H9 (cell line): ENCODE results near the gene DGKB. TPM values are rescaled to one million over a fixed set of nuclear protein-coding genes. Genes with fewer than 3 reads are reported as not detected.

Experiments used
- DNase-seq: peaks from one replicate; pipeline ENCODE4 v3.0.0-alpha.2; 2017
- H2AFZ ChIP-seq: one replicate; pipeline ENCODE4 v1.6.1; 2013; ENCODE audit warnings: mild to moderate bottlenecking, low read length, control low read depth, moderate library complexity
- H2AK5ac ChIP-seq: 2 replicates; pipeline ENCODE4 v1.6.1; 2013; ENCODE audit warnings: low read length, control low read depth, mixed read lengths; ENCODE audit not compliant: insufficient read length
- H2BK120ac ChIP-seq: one replicate; pipeline ENCODE4 v1.6.1; 2013; ENCODE audit warnings: low read depth, mild to moderate bottlenecking, low read length, control low read depth, inconsistent platforms; ENCODE audit not compliant: poor library complexity, severe bottlenecking
- H2BK12ac ChIP-seq: 2 replicates; pipeline ENCODE4 v1.6.1; 2013; ENCODE audit warnings: low read length, control low read depth, mixed read lengths, low read depth; ENCODE audit not compliant: insufficient read length
- H2BK15ac ChIP-seq: 2 replicates; pipeline ENCODE4 v1.6.1; 2013; ENCODE audit warnings: low read depth, low read length, control low read depth
- H2BK20ac ChIP-seq: one replicate; pipeline ENCODE4 v1.6.1; 2013; ENCODE audit warnings: low read depth, mild to moderate bottlenecking, low read length, control low read depth, inconsistent platforms; ENCODE audit not compliant: poor library complexity, severe bottlenecking
- H2BK5ac ChIP-seq: 2 replicates; pipeline ENCODE4 v1.6.1; 2013; ENCODE audit warnings: low read length, control low read depth, mixed read lengths; ENCODE audit not compliant: insufficient read length
- H3K14ac ChIP-seq: 2 replicates; pipeline ENCODE4 v1.6.1; 2013; ENCODE audit warnings: low read length, control low read depth; ENCODE audit not compliant: insufficient read depth
- H3K18ac ChIP-seq: 2 replicates; pipeline ENCODE4 v1.6.1; 2013; ENCODE audit warnings: low read depth, mild to moderate bottlenecking, mixed read lengths, low read length, control low read depth; ENCODE audit not compliant: insufficient read length
- H3K23ac ChIP-seq: 2 replicates; pipeline ENCODE4 v1.6.1; 2013; ENCODE audit warnings: low read length, control low read depth, mixed read lengths, low read depth; ENCODE audit not compliant: insufficient read length
- H3K23me2 ChIP-seq: 2 replicates; pipeline ENCODE4 v1.6.1; 2013; ENCODE audit warnings: low read depth, mild to moderate bottlenecking, mixed read lengths, low read length, control low read depth; ENCODE audit not compliant: insufficient read length, poor library complexity, severe bottlenecking
- H3K27ac ChIP-seq: 2 replicates; pipeline ENCODE4 v1.5.1; 2013; ENCODE audit warnings: low read length, control low read depth, mixed read lengths, low read depth; ENCODE audit not compliant: insufficient read length
- H3K27me3 ChIP-seq: 2 replicates; pipeline ENCODE4 v1.6.1; 2013; ENCODE audit warnings: low read length, control low read depth, inconsistent platforms; ENCODE audit not compliant: insufficient read depth
- H3K4ac ChIP-seq: 2 replicates; pipeline ENCODE4 v1.6.1; 2013; ENCODE audit warnings: low read depth, mild to moderate bottlenecking, control low read depth, inconsistent platforms, low read length, moderate library complexity
- H3K4me1 ChIP-seq: 2 replicates; pipeline ENCODE4 v1.6.1; 2013; ENCODE audit warnings: low read length, control low read depth, inconsistent platforms; ENCODE audit not compliant: insufficient read depth
- H3K4me2 ChIP-seq: 2 replicates; pipeline ENCODE4 v1.6.1; 2013; ENCODE audit warnings: low read length, control low read depth, mixed read lengths; ENCODE audit not compliant: insufficient read length, insufficient read depth
- H3K56ac ChIP-seq: 2 replicates; pipeline ENCODE4 v1.6.1; 2013; ENCODE audit warnings: low read depth, mild to moderate bottlenecking, mixed read lengths, low read length, control low read depth; ENCODE audit not compliant: insufficient read length
- H3K79me1 ChIP-seq: 2 replicates; pipeline ENCODE4 v1.6.1; 2013; ENCODE audit warnings: low read depth, mild to moderate bottlenecking, moderate library complexity, low read length, control low read depth, inconsistent platforms; ENCODE audit not compliant: insufficient read depth, poor library complexity, severe bottlenecking
- H3K79me2 ChIP-seq: 2 replicates; pipeline ENCODE4 v1.6.1; 2013; ENCODE audit warnings: low read length, control low read depth, inconsistent platforms; ENCODE audit not compliant: insufficient read depth
- H3K9ac ChIP-seq: 2 replicates; pipeline ENCODE4 v1.6.1; 2013; ENCODE audit warnings: low read length, control low read depth, mixed read lengths; ENCODE audit not compliant: insufficient read length; ENCODE audit errors: extremely low read depth
- H3K9me3 ChIP-seq: one replicate; pipeline ENCODE4 v1.6.1; 2013; ENCODE audit warnings: low read depth, low read length, inconsistent platforms; ENCODE audit not compliant: control insufficient read depth
- H3T11ph ChIP-seq: one replicate; pipeline ENCODE4 v1.6.1; 2013; ENCODE audit warnings: mild to moderate bottlenecking, low read length, control low read depth, inconsistent platforms
- H4K20me1 ChIP-seq: one replicate; pipeline ENCODE4 v1.6.1; 2013; ENCODE audit not compliant: control insufficient read depth, insufficient read length, insufficient read depth
- H4K5ac ChIP-seq: 2 replicates; pipeline ENCODE4 v1.6.1; 2013; ENCODE audit warnings: low read depth, mild to moderate bottlenecking, mixed read lengths, low read length, control low read depth; ENCODE audit not compliant: insufficient read length
- H4K8ac ChIP-seq: replicated peaks from 2 replicates; pipeline ENCODE4 v1.6.1; 2013; ENCODE audit warnings: low read length, control low read depth, mixed read lengths, low read depth; ENCODE audit not compliant: insufficient read length
- H4K91ac ChIP-seq: 2 replicates; pipeline ENCODE4 v1.6.1; 2013; ENCODE audit warnings: low read depth, mild to moderate bottlenecking, moderate library complexity, mixed read lengths, low read length, control low read depth; ENCODE audit not compliant: insufficient read length
- H3K27ac Mint-ChIP-seq, 3 experiments: 2 replicates in 2 of 3; 3 replicates in 1 of 3; pipeline ENCODE4 v1.8.0; 2020 to 2021; ENCODE audit warnings: mixed read lengths in 3 of 3, mild to moderate bottlenecking in 1 of 3, moderate library complexity in 1 of 3
- H3K27me3 Mint-ChIP-seq: 2 replicates; pipeline ENCODE4 v1.8.0; 2021; ENCODE audit warnings: low read depth, mild to moderate bottlenecking, moderate library complexity, mixed read lengths
- H3K36me3 Mint-ChIP-seq, 3 experiments: 2 replicates in 2 of 3; 3 replicates in 1 of 3; pipeline ENCODE4 v1.8.0; 2020 to 2021; ENCODE audit warnings: low read depth in 3 of 3, mixed read lengths in 3 of 3; ENCODE audit not compliant: insufficient read depth in 1 of 3
- H3K4me1 Mint-ChIP-seq, 2 experiments: 2 replicates each; pipeline ENCODE4 v1.8.0; 2020; ENCODE audit warnings: mixed read lengths in 2 of 2
- H3K4me3 Mint-ChIP-seq, 2 experiments: 2 replicates in 1 of 2; 3 replicates in 1 of 2; pipeline ENCODE4 v1.8.0; 2020 to 2021; ENCODE audit warnings: mild to moderate bottlenecking in 2 of 2, mixed read lengths in 2 of 2, moderate library complexity in 1 of 2
- H3K9me3 Mint-ChIP-seq, 2 experiments: 2 replicates in 1 of 2; 3 replicates in 1 of 2; pipeline ENCODE4 v1.8.0; 2020; ENCODE audit warnings: mild to moderate bottlenecking in 2 of 2, mixed read lengths in 2 of 2, moderate library complexity in 1 of 2
- WGBS: extraction: QIAGEN DNeasy Blood & Tissue Kit; methylation state at CpG from one replicate; pipeline ENCODE4 v1.1.7; 2013; ENCODE audit warnings: missing lambda C conversion rate, low lambda C conversion rate, mixed read lengths; ENCODE audit not compliant: insufficient read length; ENCODE audit errors: extremely low coverage; 5-methylcytosine and 5-hydroxymethylcytosine counted together
- total RNA-seq: library from RNA; stranded (reverse); gene quantifications from 2 replicates; pipeline ENCODE4 v1.2.1, GENCODE V29; 2021
- TF ChIP-seq, protein P1 (sequence below): fragments of 200-600 bp; sonication (generic); conservative IDR thresholded peaks from 3 replicates; pipeline ENCODE4 v1.8.0; 2021; ENCODE audit warnings: antibody characterized with exemption, mild to moderate bottlenecking

The DGKB gene
- total RNA-seq, 1 experiment from 2014 or later, result 0.26 TPM

DNA sequence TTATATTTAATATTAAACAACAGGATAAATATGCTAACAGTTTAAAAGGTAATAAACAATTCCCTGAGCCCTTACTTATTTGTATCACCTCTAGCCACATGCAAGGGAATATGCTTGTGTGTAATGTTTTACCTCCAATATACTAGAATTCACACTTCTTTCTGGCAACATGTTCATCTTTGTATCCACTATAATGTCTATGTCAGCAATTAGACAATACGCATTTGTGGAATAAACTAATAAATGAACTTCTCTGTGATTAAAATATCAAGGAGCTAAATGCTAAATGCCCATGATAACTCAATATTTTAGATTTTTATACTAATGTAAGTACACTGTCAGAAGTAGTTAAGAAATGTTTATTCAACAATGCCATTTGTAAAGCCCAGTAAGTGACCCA, 350.5 kb downstream of the DGKB start:
- no peak overlapping the region for H3K4ac ChIP-seq
- H3K56ac ChIP-seq, result no peak overlapping the region
- H3K4me1 ChIP-seq, result no peaks in the 10 kb centered on the region
- no peak overlapping the region for H4K8ac ChIP-seq
- no peak overlapping the region for H2BK5ac ChIP-seq
- DNase-seq, result no peak
- no peak overlapping the region for H3K9ac ChIP-seq
- TF ChIP-seq, protein P1, sequence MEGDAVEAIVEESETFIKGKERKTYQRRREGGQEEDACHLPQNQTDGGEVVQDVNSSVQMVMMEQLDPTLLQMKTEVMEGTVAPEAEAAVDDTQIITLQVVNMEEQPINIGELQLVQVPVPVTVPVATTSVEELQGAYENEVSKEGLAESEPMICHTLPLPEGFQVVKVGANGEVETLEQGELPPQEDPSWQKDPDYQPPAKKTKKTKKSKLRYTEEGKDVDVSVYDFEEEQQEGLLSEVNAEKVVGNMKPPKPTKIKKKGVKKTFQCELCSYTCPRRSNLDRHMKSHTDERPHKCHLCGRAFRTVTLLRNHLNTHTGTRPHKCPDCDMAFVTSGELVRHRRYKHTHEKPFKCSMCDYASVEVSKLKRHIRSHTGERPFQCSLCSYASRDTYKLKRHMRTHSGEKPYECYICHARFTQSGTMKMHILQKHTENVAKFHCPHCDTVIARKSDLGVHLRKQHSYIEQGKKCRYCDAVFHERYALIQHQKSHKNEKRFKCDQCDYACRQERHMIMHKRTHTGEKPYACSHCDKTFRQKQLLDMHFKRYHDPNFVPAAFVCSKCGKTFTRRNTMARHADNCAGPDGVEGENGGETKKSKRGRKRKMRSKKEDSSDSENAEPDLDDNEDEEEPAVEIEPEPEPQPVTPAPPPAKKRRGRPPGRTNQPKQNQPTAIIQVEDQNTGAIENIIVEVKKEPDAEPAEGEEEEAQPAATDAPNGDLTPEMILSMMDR, result no peak
- H2BK20ac ChIP-seq, result no peak overlapping the region
- H4K91ac ChIP-seq, result no peak overlapping the region
- H2AFZ ChIP-seq, result no peak overlapping the region
- H3K9me3 ChIP-seq, result no peaks in the 10 kb centered on the region
- no peak overlapping the region for H3K4me2 ChIP-seq
- no peaks in the 10 kb centered on the region for H4K20me1 ChIP-seq
- H3K14ac ChIP-seq, result no peak overlapping the region
- H3K79me2 ChIP-seq, result no peaks in the 10 kb centered on the region
- H2BK12ac ChIP-seq, result no peak overlapping the region
- no peak overlapping the region for H3K27ac ChIP-seq
- H3K4me3 Mint-ChIP-seq, result no peak overlapping the region
- H2AK5ac ChIP-seq, result no peak overlapping the region
- H3K27me3 Mint-ChIP-seq, result no peaks in the 10 kb centered on the region
- no peaks in the 10 kb centered on the region for H3K36me3 Mint-ChIP-seq
- no peak overlapping the region for H3K18ac ChIP-seq
- no peaks in the 10 kb centered on the region for H3K27me3 ChIP-seq
- H3K79me1 ChIP-seq, result no peaks in the 10 kb centered on the region
- no peaks in the 10 kb centered on the region for H3K23me2 ChIP-seq
- no CpG with 5 or more reads among the region's 1 CpG for WGBS
- H4K5ac ChIP-seq, result no peak overlapping the region
- peaks cover 4 to 5% of the 10 kb centered on the region in 2 experiments for H3K4me1 Mint-ChIP-seq
- no peak overlapping the region for H3T11ph ChIP-seq
- no peak overlapping the region for H3K27ac Mint-ChIP-seq
- H2BK120ac ChIP-seq, result no peak overlapping the region
- H3K23ac ChIP-seq, result no peak overlapping the region
- H2BK15ac ChIP-seq, result no peak overlapping the region
- H3K9me3 Mint-ChIP-seq, result no peaks in the 10 kb centered on the region
